ENCODE measurements around the gene PLAAT1.

PLAAT1 gene

GRCh38 chr3:193240850-193241706 lies at the start of gene PLAAT1:
TSS of gene PLAAT1 (plus strand) at chr3:193241222. CDS start at chr3:193255651, 14,429 bp downstream.
- DNase-seq = peak; percentile 34

DNA sequence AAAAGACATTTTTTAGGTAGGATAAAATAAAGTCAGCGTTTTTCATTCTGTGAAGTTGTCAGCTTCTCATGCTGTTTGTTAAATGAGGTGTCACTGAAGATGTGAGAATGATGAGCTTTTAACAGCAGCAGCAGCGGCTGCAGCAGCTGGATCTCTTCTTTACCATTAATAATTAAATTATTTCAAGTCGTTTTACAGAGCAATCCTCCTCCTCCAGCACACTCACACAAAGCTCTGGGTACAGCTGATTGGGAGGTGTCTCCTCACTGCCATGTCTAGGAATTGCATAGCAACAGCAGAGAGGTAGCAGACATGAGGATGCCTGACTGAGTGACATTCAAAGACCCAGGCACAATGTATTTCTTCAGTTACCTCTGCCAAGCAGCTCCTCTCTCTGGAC lies 46.7 kb upstream of the PLAAT1 start:
- no peak for DNase-seq

GRCh38 chr3:193196746-193197145 lies 44.3 kb upstream of the PLAAT1 start:
- DNase-seq = no peak

- no peak for DNase-seq
Observed at GRCh38 chr3:193207290-193208273, 33.4 kb upstream of the PLAAT1 start.

- no peak for DNase-seq
Observed at GRCh38 chr3:193210618-193211017, 30.4 kb upstream of the PLAAT1 start.

DNA sequence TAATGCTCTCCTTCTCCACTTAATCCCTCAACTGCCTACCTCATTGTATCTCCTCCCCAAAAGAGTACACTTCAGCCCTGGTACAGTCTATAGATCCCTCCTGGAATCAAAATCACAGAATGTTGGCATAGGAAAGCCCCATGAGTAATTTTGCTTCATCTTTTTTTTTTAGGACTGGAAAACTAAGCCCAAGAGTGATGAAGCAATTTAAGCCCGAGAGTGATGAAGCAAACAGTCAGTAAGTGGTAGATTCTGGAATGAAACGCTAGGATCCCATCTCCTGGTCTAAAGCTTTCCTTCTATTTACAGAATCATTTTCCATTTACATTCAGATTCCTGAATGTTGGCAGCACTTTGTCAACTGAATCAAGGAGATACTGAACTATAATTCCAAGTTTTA lies 29.8 kb upstream of the PLAAT1 start:
- no peak for DNase-seq

- no peak for DNase-seq
Observed at GRCh38 chr3:193211984-193212383, 29.0 kb upstream of the PLAAT1 start.

DNA sequence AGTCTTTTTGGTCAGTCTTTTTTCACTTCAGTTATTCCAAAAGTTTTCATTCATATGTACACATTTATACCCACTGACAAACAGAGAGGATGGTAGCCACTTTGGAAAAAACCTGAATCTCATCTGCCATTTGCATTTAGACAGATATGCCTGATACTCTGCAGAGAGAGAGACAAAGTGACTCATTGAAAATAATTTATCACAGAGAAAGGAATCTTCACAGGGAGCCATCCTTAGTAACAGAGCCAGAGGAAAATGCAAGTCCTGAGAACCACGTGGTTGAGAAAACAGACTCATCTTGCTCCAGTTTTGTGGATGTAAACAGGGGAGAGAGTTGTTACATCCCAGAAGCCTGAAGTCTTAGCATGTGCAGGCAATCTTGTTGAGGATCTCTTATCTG lies 28.2 kb upstream of the PLAAT1 start:
- no peak for DNase-seq

GRCh38 chr3:193214445-193214844 lies 26.6 kb upstream of the PLAAT1 start:
- DNase-seq = no peak

DNA sequence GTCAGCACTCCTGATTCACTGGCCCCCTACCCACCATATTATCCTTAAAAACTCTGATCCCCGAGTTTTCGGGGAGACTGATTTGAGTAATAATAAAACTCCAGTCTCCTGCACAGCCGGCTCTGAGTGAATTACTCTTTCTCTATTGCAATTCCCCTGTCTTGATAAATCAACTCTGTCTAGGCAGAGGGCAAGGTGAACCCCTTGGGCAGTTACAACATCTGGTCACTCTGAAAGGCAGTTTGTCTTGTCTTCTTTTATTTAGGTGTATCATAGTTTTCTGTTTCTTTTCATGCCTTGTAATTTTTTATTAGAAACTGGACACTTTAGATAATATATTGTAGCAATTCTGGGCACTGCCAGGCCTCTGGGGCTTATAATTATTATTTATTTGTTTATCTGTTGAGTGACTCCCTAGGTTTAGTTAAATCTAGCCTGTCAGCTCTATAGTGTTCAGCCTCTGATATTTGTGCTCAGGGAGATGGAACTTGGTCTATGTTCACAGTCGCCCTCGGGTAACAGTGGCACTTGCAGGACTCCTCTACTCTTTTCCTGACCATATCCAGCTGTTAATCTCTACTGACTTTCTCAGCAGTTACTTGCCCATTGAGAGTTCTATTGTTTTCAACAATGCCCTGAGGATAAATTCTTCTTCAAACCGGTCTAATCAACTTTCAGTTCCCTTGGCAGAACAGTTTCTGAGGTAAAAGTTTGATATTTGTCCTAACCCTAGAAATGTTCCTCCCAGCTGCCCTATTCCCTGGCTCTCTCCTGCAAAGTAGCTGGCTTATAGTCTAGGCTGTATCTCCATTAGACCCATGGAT lies 15.5 kb upstream of the PLAAT1 start:
- DNase-seq = no peak

DNA sequence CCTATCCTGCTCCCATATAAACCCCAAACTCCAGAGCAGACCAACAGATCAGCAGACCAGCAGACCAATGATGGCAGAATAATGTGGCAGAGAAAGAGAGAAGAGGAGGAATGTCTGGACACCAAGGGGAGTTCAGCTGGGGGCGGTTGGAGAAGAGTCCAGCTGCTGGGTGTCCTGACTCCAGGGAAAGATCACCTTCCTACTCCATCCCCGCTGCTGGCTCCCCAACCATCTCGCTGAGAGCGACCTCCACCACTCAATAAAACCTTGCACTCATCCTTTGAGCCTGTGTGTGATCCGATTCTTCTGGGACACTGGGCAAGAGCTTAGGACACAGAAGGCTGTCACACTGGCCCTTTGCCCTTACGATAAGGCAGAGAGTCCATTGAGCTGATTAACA lies 12.8 kb upstream of the PLAAT1 start:
- no peak for DNase-seq

DNA sequence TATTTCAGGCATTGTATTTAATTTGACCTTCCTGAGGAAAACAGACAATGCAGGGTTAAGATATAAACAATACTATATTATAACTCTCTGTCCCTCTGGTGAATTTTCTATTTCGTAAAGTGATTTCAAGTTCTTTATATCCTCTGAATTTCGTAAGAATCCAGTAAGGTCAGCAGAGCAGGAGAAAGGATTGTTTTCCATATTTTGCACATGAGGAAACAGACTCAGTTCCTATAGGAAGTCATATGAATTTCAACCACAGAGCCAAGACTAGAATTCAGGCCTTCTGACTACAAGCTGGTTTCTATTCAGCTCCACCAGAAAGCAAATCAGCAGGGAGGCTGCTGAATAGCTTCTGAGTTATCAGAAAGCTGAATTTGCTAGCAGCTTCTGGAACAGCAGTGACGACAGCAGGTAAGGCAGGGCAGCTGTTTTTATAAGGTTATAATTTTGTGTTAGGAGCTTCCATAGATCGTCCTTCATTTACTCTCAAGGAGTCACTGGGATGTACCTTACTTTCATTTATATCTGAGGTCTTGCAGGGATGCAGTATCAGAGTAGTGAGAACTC lies 11.1 kb upstream of the PLAAT1 start:
- no peak for DNase-seq

GRCh38 chr3:193230610-193231009 lies 10.4 kb upstream of the PLAAT1 start:
- no peak for DNase-seq

DNA sequence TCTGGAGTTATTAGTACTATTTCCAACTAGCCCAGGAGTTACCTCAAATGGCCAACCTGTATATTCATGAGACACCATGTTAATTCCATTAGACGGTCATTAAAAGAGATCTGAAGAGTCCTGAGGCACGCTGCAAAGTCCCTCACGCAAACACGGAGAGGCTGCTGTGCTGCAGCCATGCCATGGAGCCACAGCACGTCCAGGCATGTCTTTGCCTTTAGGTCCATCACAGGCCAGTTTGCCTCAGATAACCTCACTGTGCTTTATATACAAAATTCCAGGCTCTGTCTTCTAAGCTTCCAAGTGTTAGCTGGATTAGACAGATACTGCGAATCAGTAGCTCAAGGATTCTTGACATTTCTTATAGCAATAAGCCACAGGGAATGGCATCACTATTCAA lies 9.8 kb upstream of the PLAAT1 start:
- DNase-seq = no peak

GRCh38 chr3:193236599-193236998 lies 4.4 kb upstream of the PLAAT1 start:
- no peak for DNase-seq

DNA sequence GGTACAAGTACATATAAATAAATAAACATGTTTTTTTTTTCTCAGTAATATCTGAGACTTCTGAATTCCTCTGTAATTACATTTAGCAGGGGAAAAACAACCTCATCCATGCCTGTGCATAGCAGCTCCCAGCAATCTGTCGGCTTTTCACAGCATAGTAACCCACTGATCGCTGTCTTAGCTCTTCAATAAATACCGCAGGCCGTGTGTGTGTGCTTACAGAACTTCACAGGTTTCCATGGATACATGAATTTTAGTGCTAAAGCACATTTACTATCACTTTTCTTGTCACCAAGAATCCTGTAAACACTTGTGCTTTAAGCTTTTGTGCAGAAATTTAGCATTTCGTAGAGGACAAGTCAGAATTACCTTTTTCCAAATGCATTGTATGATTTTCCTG lies 4.0 kb upstream of the PLAAT1 start:
- no peak for DNase-seq

DNA sequence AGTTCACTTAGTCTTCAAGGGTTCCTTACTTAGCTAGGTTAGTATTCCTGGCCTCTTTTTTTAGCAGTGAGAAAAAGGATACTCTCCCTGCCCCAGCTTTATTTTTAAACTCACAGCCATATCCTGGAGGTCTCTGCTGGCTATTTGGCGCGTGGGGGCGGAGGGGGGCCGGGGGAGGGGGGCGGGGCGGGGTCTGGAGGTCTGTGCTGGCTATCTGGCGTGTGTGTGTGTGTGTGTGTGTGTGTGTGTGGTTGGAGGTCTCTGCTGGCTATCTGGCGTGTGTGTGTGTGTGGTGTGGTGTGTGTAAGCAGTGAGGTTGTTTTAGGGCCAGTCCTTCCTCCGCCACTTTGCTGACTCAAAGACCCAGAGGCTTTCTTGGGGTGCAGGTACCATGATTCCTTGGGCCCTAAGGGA lies 579 bp upstream of the PLAAT1 start:
- DNase-seq = no peak

DNA sequence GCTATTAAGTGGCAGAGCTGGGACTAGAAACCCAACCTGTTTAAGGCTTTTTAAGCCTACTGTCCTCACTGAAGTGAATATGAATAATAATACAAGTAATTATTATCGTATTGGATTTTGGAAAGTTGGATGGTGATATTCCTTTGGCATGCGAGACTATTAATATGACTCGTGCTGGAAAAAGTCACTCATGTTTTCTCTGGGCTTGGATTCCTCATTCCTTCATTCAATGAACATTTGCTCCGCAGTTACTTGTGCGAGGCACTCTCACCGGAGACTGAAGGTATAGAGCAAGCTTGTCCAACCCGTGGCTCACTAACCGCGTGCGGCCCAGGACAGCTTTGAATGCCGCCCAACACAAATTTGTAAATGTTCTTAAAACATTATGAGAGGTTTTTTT lies 694 bp downstream of the PLAAT1 start:
- no peak for DNase-seq

DNA sequence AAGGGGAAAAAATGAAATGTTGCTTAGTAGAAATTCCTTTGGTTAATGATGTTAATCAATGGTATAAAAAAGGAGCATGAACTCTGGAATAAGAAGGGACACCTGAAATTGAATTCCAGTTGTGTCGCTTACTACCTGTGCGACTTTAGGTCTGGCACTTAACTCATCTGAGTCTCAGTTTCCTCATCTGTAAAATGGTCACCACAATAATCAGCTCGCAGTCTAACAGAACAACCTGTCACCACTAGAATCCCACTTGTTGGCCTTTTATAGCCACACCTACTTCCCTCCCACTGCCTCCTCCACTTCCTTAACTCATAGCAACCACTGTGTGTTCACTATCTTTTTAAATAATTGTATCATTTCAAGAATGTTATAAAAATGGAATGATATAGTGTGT lies 2.5 kb downstream of the PLAAT1 start:
- DNase-seq = no peak

GRCh38 chr3:193248848-193249468 lies 7.9 kb downstream of the PLAAT1 start:
- no peak for DNase-seq

GRCh38 chr3:193250492-193250891 lies 9.5 kb downstream of the PLAAT1 start:
- no peak for DNase-seq
